HUES6 (cell line): ENCODE measurements around the gene TXNDC11.

Source experiments
- H3K27ac ChIP-seq: 2 replicates; pipeline ENCODE4 v1.7.0; 2013; ENCODE audit warnings: low read depth, mild to moderate bottlenecking, low read length, inconsistent platforms
- H3K27me3 ChIP-seq: 2 replicates; pipeline ENCODE4 v1.6.1; 2013; ENCODE audit warnings: low read length; ENCODE audit not compliant: control insufficient read depth, insufficient read depth
- H3K36me3 ChIP-seq: 2 replicates; pipeline ENCODE4 v1.6.1; 2013; ENCODE audit warnings: low read length; ENCODE audit not compliant: control insufficient read depth, insufficient read depth
- H3K4me1 ChIP-seq: 2 replicates; pipeline ENCODE4 v1.6.1; 2013; ENCODE audit warnings: low read length; ENCODE audit not compliant: control insufficient read depth, insufficient read depth
- H3K4me3 ChIP-seq: 2 replicates; pipeline ENCODE4 v1.5.1; 2013; ENCODE audit warnings: low read depth, low read length
- H3K9ac ChIP-seq: one replicate; pipeline ENCODE4 v1.6.1; 2013; ENCODE audit warnings: mild to moderate bottlenecking, low read length
- H3K9me3 ChIP-seq: 2 replicates; pipeline ENCODE4 v1.6.1; 2013; ENCODE audit warnings: low read depth, low read length; ENCODE audit not compliant: control insufficient read depth, insufficient read depth

TXNDC11 gene

GRCh38 chr16:11662582-11662981 is 80.1 kb downstream of the TXNDC11 start:
- no peaks in the 10 kb centered on the region for H3K36me3 ChIP-seq
- no peak overlapping the region for H3K9ac ChIP-seq
- H3K4me3 ChIP-seq, result no peak overlapping the region
- no peaks in the 10 kb centered on the region for H3K9me3 ChIP-seq
- H3K27me3 ChIP-seq, result no peaks in the 10 kb centered on the region
- no peak overlapping the region for H3K27ac ChIP-seq
- H3K4me1 ChIP-seq, result peaks cover 23% of the 10 kb centered on the region

- Histone ChIP-seq H3K36me3 (no peaks in the 10 kb centered on the region), H3K9me3 (no peaks in the 10 kb centered on the region), H3K27me3 (no peaks in the 10 kb centered on the region), H3K4me1 (peaks cover 23% of the 10 kb centered on the region), H3K27ac (no peak overlapping the region), H3K4me3 (no peak overlapping the region), H3K9ac (no peak overlapping the region)
Measured at GRCh38 chr16:11660565-11660964, 82.1 kb downstream of the TXNDC11 start.

GRCh38 chr16:11658896-11659708 is 83.6 kb downstream of the TXNDC11 start:
- peak overlapping the region; percentile 2 for H3K9ac ChIP-seq
- no peaks in the 10 kb centered on the region for H3K27me3 ChIP-seq

GRCh38 chr16:11657556-11657955 is 85.1 kb downstream of the TXNDC11 start:
- Histone ChIP-seq H3K27me3 (no peaks in the 10 kb centered on the region), H3K9ac (no peak overlapping the region), H3K36me3 (no peaks in the 10 kb centered on the region), H3K9me3 (no peaks in the 10 kb centered on the region), H3K27ac (no peak overlapping the region), H3K4me1 (peaks cover 10% of the 10 kb centered on the region), H3K4me3 (no peak overlapping the region)

More at GRCh38 chr16:11658896-11659708, 83.6 kb downstream of the TXNDC11 start:
- Histone ChIP-seq H3K36me3 (no peaks in the 10 kb centered on the region), H3K9me3 (no peaks in the 10 kb centered on the region), H3K27ac (no peak overlapping the region), H3K4me1 (peaks cover 10% of the 10 kb centered on the region), H3K4me3 (no peak overlapping the region)

GRCh38 chr16:11655655-11656054 is 87.0 kb downstream of the TXNDC11 start:
- Histone ChIP-seq H3K9ac (no peak overlapping the region), H3K4me3 (no peak overlapping the region), H3K27me3 (no peaks in the 10 kb centered on the region), H3K9me3 (no peaks in the 10 kb centered on the region), H3K27ac (no peak overlapping the region), H3K36me3 (no peaks in the 10 kb centered on the region), H3K4me1 (peaks cover 10% of the 10 kb centered on the region)

GRCh38 chr16:11651796-11652195 is 90.9 kb downstream of the TXNDC11 start:
- no peak overlapping the region for H3K9ac ChIP-seq
- H3K27me3 ChIP-seq, result no peaks in the 10 kb centered on the region
- no peaks in the 10 kb centered on the region for H3K4me1 ChIP-seq
- no peak overlapping the region for H3K4me3 ChIP-seq
- no peaks in the 10 kb centered on the region for H3K36me3 ChIP-seq
- no peaks in the 10 kb centered on the region for H3K9me3 ChIP-seq
- no peak overlapping the region for H3K27ac ChIP-seq

GRCh38 chr16:11650641-11651591 is 91.7 kb downstream of the TXNDC11 start:
- Histone ChIP-seq H3K4me3 (no peak overlapping the region), H3K36me3 (no peaks in the 10 kb centered on the region), H3K27ac (no peak overlapping the region), H3K9ac (no peak overlapping the region), H3K27me3 (no peaks in the 10 kb centered on the region), H3K9me3 (no peaks in the 10 kb centered on the region), H3K4me1 (no peaks in the 10 kb centered on the region)

GRCh38 chr16:11649276-11649675 is 93.4 kb downstream of the TXNDC11 start:
- Histone ChIP-seq H3K27me3 (no peaks in the 10 kb centered on the region), H3K27ac (no peak overlapping the region), H3K9me3 (no peaks in the 10 kb centered on the region), H3K9ac (no peak overlapping the region), H3K4me1 (no peaks in the 10 kb centered on the region), H3K36me3 (no peaks in the 10 kb centered on the region), H3K4me3 (no peak overlapping the region)

- Histone ChIP-seq H3K27me3 (no peaks in the 10 kb centered on the region), H3K36me3 (no peaks in the 10 kb centered on the region), H3K4me3 (no peak overlapping the region), H3K9me3 (no peaks in the 10 kb centered on the region), H3K27ac (no peak overlapping the region), H3K9ac (no peak overlapping the region), H3K4me1 (peaks cover 9% of the 10 kb centered on the region)
Measured at GRCh38 chr16:11642765-11643116, 99.9 kb downstream of the TXNDC11 start.

- Histone ChIP-seq H3K27ac (no peak overlapping the region), H3K4me1 (peaks cover 15% of the 10 kb centered on the region), H3K36me3 (no peaks in the 10 kb centered on the region), H3K9ac (no peak overlapping the region), H3K4me3 (no peak overlapping the region), H3K9me3 (no peaks in the 10 kb centered on the region), H3K27me3 (no peaks in the 10 kb centered on the region)
Measured at GRCh38 chr16:11640987-11641817, 101.5 kb downstream of the TXNDC11 start.
